Tibial artery (tissue), 4 donors: ENCODE measurements around the gene MYBPHL.

Experiments used
- DNase-seq, 2 donors: peaks; one replicate each; pipeline ENCODE4 v3.0.0-alpha.2; 2019
- H3K27ac ChIP-seq, 2 donors: fragments of 200-600 bp; sonication (generic) in 1 of 2; 1 replicate in 1 of 2; 2 replicates in 1 of 2; pipeline ENCODE4 v1.5.1; 2018 to 2019; ENCODE audit warnings: mild to moderate bottlenecking in 1 of 2
- H3K27me3 ChIP-seq, 2 donors: fragments of 200-600 bp; sonication (generic) in 1 of 2; one replicate each; pipeline versions ENCODE4 v1.5.1 to v1.6.0; 2016 to 2019
- H3K36me3 ChIP-seq, 3 donors: fragments of 200-600 bp; sonication (generic) in 2 of 3; one replicate each; pipeline ENCODE4 v1.5.1; 2016 to 2019; ENCODE audit warnings: mild to moderate bottlenecking in 2 of 3
- H3K4me1 ChIP-seq, 4 donors: fragments of 200-600 bp; sonication (generic) in 2 of 4; 1 replicate in 3 of 4; 2 replicates in 1 of 4; pipeline ENCODE4 v1.5.1; 2016 to 2019
- H3K4me3 ChIP-seq, 2 donors: fragments of 200-600 bp; sonication (generic) in 1 of 2; 1 replicate in 1 of 2; 2 replicates in 1 of 2; pipeline ENCODE4 v1.5.1; 2018 to 2019; ENCODE audit warnings: mild to moderate bottlenecking in 2 of 2
- H3K9me3 ChIP-seq, 3 donors: fragments of 200-600 bp; sonication (generic) in 1 of 3; one replicate each; pipeline ENCODE4 v1.5.1; 2016 to 2019
- intact Hi-C: fragments of 100-400 bp; cut with DNase I; formaldehyde crosslinking; loops from one replicate; pipeline ENCODE4 v1.15.0; 2023; ENCODE audit warnings: low total_unique reads
- TF ChIP-seq, protein P1 (sequence below), 2 experiments: fragments of 200-600 bp in 1 of 2; fragments of 450-650 bp in 1 of 2; IDR thresholded peaks; one replicate each; pipeline ENCODE4 v1.5.1; 2017 to 2019; ENCODE audit warnings: antibody characterized with exemption in 2 of 2, mild to moderate bottlenecking in 1 of 2, moderate library complexity in 1 of 2

MYBPHL gene

GRCh38 chr1:109250454-109251276, 56.1 kb downstream of the MYBPHL start:
- no peaks in the 10 kb centered on the region for H3K36me3 ChIP-seq

DNA sequence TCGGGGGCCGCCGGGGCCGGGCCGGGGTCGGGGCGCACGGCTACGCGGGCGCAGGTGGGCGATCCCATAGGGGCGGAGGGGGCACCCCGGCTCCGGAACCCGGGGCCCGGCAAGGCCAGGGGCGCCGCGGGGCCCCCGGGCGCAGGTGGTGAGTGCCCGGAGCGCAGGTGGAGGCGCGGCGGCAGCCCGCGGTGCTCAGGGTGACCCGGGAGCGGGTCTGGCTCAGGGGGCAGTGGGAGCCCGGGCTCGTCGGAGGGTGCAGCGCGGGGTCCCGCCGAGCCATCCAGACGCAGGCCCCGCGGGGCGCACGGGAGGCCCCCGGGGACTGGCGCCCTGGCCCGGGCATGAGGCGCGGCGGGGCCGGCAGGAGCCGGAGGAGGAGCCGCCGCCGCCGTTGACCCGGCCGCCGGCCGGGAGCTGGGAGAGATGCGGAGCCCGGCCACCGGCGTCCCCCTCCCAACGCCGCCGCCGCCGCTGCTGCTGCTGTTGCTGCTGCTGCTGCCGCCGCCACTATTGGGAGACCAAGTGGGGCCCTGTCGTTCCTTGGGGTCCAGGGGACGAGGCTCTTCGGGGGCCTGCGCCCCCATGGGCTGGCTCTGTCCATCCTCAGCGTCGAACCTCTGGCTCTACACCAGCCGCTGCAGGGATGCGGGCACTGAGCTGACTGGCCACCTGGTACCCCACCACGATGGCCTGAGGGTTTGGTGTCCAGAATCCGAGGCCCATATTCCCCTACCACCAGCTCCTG, 57.0 kb downstream of the MYBPHL start:
- no peak for DNase-seq
- Histone ChIP-seq H3K27ac (peak overlapping the region in 1 of 2 donors; percentile 10), H3K9me3 (no peaks in the 10 kb centered on the region), H3K36me3 (no peaks in the 10 kb centered on the region), H3K4me3 (peak overlapping the region; percentile 56 to 80), H3K27me3 (peaks cover 0 to 5% of the 10 kb centered on the region in 2 donors), H3K4me1 (peaks cover 0 to 36% (median 28%) of the 10 kb centered on the region in 4 donors)
- intact Hi-C loops = no loop called here
- TF ChIP-seq, protein P1, sequence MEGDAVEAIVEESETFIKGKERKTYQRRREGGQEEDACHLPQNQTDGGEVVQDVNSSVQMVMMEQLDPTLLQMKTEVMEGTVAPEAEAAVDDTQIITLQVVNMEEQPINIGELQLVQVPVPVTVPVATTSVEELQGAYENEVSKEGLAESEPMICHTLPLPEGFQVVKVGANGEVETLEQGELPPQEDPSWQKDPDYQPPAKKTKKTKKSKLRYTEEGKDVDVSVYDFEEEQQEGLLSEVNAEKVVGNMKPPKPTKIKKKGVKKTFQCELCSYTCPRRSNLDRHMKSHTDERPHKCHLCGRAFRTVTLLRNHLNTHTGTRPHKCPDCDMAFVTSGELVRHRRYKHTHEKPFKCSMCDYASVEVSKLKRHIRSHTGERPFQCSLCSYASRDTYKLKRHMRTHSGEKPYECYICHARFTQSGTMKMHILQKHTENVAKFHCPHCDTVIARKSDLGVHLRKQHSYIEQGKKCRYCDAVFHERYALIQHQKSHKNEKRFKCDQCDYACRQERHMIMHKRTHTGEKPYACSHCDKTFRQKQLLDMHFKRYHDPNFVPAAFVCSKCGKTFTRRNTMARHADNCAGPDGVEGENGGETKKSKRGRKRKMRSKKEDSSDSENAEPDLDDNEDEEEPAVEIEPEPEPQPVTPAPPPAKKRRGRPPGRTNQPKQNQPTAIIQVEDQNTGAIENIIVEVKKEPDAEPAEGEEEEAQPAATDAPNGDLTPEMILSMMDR (IDR thresholded peaks at IDR 0.05) = no peak

More at GRCh38 chr1:109250454-109251276, 56.1 kb downstream of the MYBPHL start:
- TF ChIP-seq, protein P1 (IDR thresholded peaks at IDR 0.05) = no peak
- H3K9me3 ChIP-seq = no peaks in the 10 kb centered on the region
- H3K27me3 ChIP-seq = peaks cover 0 to 5% of the 10 kb centered on the region in 2 donors
- H3K4me1 ChIP-seq = peaks cover 0 to 43% (median 32%) of the 10 kb centered on the region in 4 donors
- DNase-seq = no peak
- no peak overlapping the region for H3K27ac ChIP-seq
- peak overlapping the region; percentile 56 to 80 for H3K4me3 ChIP-seq
- intact Hi-C loops = no loop called here

DNA sequence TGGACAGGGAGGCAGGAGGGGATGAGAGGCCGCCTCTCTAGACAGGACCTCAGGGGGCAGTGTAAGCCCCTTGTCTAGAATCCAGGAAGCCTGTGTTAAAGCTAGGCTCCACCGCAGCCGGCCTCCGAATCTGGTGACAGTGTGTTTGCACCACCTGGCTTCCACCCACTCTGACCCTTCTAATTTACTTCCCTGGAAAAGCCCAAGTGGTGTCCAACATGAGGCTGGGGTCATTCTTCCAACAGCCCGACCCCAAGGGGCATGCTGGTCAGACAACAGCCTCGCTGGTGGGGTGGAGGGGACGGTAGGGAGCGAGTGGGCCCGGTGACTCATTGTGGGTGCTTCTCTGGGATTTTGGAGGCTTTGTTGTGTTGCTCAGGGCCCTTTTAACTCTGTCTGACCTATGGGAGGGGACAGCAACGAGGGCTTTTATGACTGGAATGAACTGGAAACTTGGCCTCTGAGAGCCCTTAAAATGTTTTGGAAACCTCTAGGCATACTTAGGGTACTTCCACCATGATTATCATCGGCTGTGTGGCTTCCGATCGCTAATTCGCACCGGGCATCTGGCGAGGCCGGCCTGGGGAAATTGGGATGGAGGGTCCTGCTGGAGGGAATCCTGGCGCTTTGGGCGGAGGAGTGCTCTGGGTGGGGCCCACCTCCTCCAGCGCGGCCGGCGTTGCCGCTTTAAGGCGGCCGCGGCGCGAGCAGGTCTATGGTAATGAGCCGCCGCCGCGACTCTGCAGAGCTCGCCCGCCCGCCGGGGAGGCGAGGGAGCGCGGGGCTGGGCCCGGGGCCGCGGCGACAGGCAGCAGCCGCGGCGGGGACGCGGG, 57.8 kb downstream of the MYBPHL start, which contains the start of gene CELSR2:
TSS of gene CELSR2 (plus strand) at position 743 of the 833 bp plus-strand sequence. CDS start 541 bp downstream, outside the sequence.
- no peaks in the 10 kb centered on the region for H3K9me3 ChIP-seq
- TF ChIP-seq, protein P1 (IDR thresholded peaks at IDR 0.05) = no peak
- H3K36me3 ChIP-seq = no peaks in the 10 kb centered on the region
- H3K27me3 ChIP-seq = peaks cover 0 to 5% of the 10 kb centered on the region in 2 donors
- peak in 1 of 2 donors; percentile 74 for DNase-seq
- peak within 1 kb of the TSS; percentile 56 to 80 for H3K4me3 ChIP-seq
- intact Hi-C loops = no loop called here
- H3K27ac ChIP-seq = peak within 1 kb of the TSS in 1 of 2 donors; percentile 10
- H3K4me1 ChIP-seq = peaks cover 0 to 28% (median 21%) of the 10 kb centered on the region in 4 donors

DNA sequence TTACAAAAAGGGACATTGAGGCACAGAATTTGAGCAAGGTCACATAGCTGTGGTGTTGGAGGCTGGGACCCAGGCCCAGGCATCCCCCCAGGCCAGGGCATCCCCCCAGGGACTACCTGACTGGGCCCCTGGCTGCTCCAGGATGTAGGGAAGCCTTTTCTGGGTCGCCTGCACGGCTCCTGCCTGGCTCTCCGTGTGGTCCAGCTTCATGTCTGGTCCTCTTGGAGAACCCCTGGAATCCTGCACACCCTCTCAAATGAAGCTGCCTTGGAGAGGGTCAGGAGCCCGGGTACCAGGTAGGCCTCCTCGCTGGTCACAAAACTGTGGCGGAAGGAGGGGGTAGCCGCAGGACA, 58.4 kb downstream of the MYBPHL start:
- H3K27me3 ChIP-seq = peaks cover 0 to 5% of the 10 kb centered on the region in 2 donors

More for the DNA sequence above, 58.4 kb downstream of the MYBPHL start:
- Histone ChIP-seq H3K27ac (no peak overlapping the region), H3K36me3 (no peaks in the 10 kb centered on the region), H3K4me3 (no peak overlapping the region), H3K9me3 (no peaks in the 10 kb centered on the region), H3K4me1 (peaks cover 0 to 22% (median 15%) of the 10 kb centered on the region in 4 donors)
- DNase-seq = no peak
- TF ChIP-seq, protein P1 (IDR thresholded peaks at IDR 0.05) = no peak
- intact Hi-C loops = no loop called here
